Activated CD8-positive, alpha-beta memory T cell treated with anti-CD3 and anti-CD28 coated beads for 24 hours (primary cell): ENCODE results near the gene OSBPL5.
"Not testable (repeated sequence)": the region's sequence is repeated elsewhere in the genome, so short reads cannot be mapped to it uniquely, and the experiment has no call there.

Experiments used
- DNase-seq: peaks from one replicate; pipeline ENCODE4 v3.0.0-alpha.2; 2020

Gene OSBPL5

DNA sequence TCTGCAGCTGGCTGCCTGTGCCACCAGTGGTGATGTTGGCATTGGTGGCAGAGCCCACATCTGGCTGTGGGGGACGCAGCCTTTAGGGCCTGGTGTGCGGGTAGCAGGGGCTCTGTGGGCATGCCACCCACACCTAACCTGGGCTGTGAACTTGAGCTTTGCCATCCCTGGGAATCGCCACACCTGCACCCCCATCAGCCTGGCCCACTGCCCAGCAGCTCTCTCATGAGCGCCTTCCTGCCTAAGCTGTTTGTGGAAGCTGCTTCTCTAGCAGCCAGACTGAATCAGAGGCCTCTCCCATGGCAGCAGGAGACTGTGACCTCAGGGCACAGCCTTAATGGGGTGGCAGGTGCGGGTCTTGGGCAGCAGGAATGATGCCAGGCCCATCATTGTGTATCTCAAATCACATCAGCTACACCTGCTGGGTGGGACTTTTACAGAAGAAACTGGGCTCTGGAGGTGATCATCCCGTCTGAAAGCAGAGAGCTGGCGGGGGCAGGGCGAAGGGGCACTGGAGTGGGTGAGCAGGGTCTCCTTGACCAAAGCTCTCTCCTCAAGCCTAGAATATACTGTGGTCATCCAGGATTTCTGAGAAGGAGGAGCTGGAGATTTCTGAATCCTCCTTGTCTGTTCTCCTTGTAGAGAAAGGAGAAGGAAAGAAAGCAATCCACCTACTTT lies 90.1 kb downstream of the OSBPL5 start:
- DNase-seq: no peak

DNA sequence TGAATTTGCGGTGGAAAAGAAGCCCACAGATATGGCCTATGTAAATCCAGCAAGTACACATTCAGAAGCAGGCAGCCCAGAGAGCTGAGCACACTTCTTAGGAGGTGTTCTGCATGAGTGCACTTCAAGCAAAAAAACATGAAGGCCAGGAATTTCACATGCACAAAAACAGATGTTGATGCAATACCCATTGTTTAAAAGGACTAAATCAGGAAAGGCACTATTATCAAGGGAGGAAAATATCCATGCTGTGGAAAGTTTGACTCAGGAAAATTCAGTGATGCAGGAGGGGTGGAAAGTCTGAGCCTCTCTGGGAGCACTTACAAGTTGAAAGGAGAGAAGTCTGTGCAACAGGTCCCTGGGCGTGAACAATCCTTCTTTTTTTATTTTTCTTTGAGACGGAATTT lies 92.1 kb downstream of the OSBPL5 start:
- DNase-seq: no peak

DNA sequence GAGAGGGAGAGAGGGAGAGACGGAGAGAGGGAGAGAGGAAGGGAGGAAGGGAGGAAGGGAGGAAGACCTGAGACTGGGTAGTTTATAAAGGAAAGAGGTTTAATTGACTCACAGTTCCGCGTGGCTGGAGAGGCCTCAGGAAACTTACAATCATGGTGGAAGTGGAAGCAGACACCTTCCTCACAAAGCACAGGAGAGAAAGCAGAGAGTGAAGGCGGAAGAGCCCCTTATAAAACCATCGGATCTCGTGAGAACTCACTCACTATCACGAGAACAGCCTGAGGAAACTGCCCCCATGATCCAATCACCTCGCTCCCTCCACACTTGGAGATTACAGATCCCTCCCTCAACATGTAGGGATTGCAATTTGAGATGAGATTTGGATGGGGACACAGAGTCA lies 95.7 kb downstream of the OSBPL5 start:
- DNase-seq: no peak

DNA sequence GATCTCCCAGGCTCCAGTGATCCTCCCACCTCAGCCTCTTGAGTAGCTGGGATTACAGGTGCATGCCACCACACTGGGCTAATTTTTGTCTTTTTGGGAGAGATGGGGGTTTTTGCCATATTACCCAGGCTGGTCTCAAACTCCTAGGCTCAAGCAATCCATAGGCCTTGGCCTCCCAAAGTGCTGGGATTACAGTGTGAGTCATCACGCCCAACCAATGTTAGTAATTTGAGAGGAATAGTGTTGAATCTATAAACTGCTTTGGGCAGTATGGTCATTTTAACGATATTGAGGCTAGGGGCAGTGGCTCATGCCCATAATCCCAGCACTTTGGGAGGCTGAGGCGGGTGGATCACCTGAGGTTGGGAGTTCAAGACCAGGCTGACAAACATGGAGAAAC lies 98.8 kb downstream of the OSBPL5 start:
- not testable (repeated sequence) for DNase-seq

DNA sequence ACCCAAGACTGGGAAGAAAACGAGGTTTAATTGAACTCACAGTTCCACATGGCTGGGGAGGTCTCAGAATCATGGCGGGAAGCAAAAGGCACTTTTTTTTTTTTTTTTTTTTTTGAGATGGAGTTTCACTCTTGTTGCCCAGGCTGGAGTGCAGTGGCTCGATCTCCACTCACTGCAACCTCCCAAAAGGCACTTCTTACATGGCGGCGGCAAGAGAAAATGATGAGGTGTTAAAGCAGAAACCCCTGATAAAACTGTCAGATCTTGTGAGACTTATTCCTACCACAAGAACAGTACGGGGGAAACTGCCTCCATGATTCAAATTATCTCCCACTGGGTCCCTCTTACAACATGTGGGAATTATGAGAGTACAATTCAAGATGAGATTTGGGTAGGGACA lies 100.4 kb downstream of the OSBPL5 start:
- DNase-seq: not testable (repeated sequence)

DNA sequence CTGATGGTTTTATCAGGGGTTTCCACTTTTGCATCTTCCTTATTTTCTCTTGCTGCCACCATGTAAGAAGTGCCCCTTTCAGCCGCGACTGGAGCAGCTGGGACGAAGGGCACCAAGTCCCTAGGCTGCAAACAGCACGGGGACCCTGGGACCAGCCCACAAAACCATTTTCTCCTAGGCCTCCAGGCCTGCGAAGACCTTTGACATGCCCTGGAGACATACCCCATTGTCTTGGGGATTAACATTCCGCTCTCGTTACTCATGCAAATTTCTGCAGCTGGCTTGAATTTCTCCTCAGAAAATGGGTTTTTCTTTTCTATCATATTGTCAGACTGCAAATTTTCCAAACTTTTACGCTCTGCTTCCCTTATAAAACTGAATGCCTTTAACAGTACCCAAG lies 101.2 kb downstream of the OSBPL5 start:
- DNase-seq: not testable (repeated sequence)

DNA sequence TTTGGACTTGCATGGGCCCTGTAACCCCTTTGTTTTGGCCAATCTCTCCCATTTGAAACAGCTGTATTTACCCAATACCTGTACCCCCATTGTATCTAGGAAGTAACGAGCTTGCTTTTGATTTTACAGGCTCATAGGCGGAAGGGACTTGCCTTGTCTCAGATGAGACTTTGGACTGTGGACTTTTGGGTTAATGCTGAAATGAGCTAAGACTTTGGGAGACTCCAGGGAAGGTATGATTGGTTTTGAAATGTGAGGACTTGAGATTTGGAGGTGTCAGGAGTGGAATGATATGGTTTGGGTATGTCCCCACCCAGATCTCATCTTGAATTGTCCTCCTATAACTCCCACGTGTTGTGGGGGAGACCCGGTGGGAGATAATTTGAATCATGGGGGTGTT lies 101.7 kb downstream of the OSBPL5 start:
- not testable (repeated sequence) for DNase-seq

DNA sequence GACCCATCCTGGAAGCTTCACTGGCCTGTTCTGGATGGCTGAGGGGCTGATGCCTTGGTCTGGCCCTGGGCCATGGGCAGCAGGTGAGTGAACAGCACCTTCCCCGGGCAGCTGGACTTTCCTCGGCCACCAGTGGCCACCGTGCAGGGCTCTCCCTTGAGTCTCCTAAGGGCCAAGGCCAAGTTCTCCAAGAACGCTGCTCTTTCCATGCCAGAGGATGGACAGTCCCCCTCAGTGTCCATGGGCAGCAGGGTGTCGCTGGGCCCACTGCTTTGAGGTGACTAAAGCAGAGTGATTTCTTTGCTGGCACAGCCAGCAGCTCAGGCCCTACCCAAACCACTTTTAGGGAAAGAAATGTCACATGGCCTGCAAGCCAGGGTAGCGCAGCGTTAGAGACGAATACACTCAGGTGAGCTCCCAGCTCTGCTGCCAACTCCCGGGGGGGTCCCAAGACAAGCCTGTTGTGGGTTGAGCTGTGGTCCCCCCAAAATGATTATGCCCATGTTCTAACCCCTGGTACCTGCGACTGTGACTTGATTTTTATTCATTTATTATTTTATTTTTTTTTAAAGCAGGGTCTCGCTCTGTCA lies 104.6 kb downstream of the OSBPL5 start:
- no peak for DNase-seq

DNA sequence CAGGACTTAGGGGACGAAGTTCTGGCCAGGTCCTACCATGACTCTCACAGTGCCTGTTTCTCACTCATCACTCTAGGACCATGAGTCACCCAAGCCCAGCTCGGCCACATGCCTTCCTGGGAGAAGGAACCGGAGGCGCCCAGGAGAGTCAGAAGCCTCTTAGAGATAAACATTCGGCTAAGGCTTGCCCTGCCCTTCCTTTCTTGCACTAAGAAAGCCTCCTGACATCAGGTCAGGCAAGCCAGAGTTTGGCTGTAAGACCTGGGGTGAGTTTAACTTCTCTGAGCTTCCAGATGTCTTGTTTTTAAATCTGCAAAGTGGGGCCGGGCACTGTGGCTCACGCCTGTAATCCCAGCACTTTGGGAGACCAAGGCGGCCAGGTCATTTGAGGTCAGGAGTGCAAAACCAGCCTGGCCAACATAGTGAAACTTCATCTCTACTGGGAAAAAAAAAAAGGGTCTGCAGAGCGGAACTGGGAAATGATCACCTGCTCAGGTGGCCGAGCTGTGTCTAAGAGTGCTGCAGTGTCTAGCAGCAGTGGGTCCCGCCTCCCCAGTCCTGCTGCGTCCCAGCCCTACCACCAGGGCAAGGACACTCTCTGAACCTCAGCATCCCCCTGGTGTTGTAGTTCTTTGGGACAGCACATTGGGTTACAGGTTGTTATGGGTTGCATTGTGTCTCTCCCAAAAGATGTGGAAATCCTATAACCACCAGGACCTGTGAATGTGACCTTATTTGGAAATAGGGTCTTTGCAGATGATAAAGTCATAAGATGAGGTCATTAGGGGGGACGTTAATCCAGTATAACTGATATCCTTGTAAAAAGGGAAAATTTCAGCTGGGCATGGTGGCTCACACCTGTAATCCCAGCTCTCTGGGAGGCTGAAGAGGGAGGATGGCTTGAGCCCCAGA lies 106.1 kb downstream of the OSBPL5 start:
- no peak for DNase-seq

DNA sequence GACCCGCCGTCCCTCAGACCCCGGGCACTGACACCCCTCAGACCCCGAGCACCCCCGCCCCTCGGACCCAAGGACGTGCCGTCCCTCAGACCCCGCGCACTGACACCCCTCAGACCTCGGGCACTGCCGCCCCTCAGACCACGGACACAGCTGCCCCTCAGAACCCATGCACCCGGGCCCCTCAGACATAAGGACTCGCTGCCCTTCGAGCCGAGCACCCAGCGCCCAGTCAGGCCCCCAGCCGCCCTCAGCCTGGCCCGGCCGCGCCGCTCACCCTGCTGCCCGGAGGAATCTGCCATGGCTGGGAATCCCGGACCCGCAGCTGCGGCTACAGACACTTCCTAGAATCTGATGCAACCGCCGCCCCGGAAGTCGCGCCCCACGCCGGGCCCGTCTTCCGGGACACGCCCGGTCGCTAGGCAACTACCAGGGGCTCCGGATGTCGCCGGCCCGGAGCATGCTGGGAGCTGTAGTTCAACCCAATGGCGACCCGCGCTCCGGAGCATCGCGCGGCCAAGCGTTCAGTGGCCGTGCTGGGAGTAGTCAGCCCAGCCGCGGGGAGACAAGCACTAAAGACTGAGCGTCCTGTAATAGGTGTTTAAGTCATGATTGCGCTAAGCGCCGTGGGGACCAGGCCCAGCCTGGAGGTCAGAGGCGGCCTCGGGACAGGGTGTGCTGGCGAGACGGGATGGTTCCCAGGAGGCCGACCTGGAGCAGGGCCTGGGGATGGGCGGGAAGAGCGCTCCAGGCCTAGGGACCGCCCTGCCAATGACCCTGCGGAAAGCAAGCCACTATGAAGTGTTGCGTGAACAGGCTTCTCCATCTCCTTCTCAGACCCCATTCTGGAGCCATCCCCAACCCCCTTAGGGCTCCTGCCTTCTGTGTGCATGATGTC lies 107.8 kb downstream of the OSBPL5 start, which contains the start of gene CARS1:
Gene CARS1 (minus strand): TSS at position 355 of the 895 bp plus-strand sequence. CDS start 56 bp downstream, at position 299.
- DNase-seq: peak; percentile 95

DNA sequence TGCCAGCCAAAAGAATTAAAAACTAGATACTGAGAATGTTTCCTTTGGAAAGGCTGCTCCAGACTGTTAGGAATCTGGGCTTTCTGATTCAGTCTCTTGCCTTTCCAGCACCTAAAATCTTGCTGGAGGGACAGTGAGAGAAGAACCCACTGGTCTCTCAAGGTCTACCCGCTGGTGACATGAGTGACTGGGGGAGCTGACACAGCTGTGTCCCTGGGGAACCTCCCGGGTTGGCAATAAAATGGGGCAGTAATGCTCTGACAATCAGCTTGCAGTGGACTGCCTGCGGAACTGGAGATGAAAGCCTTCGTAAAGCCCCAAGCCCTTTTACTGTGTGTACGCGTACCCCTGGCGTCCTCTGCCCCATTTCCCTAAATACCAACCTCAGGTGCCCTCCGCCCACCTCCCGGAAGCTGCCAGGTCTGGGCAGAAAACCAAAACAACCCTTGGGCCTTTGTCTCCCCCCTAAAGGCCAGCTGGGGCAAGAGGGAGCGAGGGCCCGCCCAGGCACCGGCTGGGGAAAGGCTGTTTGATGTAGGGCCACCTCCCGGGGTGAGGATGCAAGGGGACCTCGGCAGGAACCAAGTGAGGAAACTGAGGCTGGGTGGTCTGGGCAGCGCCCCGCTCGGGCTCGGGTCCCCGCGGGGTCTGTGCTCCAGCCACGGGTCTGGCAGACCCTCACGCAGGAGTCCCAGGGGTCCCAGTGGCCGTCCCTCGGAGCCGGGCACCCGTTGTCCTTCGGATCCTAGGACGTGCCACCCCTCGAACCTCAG lies 108.6 kb downstream of the OSBPL5 start:
- DNase-seq: peak; percentile 73

DNA sequence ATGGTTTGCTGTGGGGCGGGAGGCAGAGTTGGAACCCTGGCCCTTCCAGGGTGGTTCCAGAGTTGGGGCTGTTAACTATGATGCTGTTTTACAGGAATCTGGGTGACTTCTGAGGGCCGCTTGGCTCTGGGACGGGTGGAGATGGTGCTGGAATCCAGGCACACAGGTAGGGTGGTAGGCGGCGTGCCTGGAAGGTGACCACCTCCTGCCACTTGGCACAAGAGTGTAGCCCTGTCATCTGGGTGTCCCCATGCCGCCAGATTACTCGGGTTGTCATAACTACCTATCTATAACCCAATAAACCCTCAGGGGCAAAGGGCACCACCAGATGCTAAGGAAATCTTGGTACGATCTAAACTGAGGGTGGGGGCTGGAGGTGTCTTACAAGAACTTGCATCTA lies 109.2 kb downstream of the OSBPL5 start:
- no peak for DNase-seq

DNA sequence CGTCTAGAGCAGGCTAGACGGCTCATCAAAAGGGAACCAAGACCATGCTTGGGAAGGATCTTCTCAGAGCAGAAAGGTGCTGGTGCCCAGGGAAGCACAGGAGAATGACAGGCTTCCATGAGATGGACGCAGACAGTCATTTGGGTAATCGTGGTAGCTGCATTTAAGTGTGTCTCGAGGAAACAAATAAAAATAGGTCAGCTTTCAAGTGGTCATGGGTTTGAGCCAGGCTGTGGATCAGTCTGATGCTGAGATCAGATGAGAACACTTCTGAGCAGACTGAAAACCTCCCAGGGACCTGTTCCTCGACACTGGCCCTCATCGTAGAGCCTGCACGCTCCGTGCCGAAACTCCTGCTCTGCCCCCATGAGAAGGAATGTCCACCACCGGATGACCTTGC lies 112.5 kb downstream of the OSBPL5 start:
- no peak for DNase-seq

DNA sequence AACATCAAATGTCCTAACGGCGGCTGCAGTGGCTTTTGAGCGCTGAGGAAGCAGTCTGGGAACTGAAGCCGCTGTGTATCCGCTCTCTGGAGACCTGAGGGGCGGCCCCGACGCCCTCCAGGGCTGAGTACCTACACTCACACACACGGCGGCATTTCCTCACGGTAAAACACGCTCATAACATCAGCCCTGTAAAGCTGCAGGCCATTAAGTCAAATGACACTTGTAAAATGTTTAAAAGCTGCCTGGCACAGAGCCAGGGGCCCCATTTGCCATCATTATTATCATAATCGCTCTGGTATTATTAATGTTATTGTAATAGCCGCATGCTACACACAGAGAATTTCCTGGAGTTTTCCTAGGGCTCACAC lies 113.0 kb downstream of the OSBPL5 start:
- no peak for DNase-seq

DNA sequence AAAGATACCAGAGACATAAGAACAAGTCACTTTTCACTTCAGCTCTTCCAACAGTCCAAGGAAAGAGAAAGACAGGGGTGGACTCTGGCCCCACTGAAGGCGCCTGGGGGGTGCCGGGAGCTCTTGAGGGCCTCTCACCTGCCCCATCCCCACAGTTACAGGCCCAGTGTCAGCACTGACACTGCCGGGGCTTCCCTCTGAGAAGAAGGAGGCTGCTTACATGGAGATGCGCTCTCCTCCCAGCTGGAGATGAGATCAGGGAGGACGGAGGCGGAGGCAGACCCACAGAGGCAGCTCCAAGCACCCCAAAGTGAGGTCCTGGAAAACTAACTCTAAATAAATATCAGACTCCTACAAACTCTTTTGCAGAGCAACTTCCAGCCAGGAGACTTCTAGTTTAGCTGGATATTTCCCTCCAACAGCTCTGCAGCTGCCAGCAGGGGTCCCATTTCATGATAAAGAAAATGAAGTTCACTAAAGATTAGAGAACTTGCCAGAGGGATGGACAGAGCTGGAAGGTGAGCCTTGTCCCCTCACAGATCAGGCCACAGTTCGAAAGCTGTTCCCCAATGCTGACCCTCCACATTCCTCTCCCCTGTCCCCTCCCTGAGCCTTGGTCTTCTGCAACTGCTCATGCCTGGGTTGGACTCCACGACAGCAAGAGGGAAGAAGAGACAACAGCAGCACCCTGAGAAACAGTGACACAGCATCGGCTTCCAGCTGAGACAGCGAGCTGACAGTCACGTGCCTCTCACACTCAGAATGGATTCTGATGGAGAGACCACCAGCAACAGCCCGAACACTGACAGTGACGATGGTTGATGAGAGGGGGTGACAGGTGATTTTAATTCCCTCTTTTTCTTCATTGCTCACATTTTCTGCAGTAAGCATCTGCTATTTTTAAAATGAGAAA lies 113.7 kb downstream of the OSBPL5 start:
- no peak for DNase-seq

DNA sequence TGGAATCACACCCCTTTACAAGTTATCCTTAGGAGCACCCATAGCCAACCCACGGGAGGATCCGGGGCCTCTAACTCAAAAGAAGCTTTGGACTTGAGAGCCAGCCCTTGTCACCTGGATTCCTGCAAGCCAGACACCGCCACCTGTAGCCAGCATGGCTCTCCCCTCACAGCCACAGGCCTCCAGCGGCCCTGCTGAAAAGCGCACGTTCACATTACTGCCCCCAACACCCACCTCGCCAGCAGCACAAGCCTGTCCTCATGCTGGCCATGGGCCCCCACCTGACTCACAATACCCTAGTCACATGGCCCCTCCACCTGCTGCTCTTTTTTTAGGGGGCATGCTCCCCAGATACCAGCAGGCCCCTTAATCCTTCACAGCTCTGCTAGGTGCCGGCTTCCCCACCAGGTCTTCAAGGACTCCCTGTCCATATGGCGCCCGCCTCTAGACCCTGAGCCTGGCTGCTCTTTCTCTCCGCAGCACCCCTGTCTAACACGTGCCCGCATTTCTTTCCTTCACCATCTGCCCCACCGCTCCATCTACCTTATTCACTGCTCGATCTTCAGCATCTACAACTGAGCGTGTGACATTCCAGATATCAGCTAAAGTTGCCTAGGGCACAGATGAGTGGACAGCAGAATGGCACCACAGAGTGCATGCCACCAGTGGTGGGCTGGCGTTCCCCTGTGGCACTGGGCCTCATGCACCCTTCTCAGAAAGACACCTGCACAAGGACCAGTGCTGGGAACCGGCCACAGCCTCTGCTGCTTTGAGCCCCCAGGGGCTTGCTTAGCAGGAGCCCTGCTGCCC lies 114.5 kb downstream of the OSBPL5 start:
- no peak for DNase-seq

DNA sequence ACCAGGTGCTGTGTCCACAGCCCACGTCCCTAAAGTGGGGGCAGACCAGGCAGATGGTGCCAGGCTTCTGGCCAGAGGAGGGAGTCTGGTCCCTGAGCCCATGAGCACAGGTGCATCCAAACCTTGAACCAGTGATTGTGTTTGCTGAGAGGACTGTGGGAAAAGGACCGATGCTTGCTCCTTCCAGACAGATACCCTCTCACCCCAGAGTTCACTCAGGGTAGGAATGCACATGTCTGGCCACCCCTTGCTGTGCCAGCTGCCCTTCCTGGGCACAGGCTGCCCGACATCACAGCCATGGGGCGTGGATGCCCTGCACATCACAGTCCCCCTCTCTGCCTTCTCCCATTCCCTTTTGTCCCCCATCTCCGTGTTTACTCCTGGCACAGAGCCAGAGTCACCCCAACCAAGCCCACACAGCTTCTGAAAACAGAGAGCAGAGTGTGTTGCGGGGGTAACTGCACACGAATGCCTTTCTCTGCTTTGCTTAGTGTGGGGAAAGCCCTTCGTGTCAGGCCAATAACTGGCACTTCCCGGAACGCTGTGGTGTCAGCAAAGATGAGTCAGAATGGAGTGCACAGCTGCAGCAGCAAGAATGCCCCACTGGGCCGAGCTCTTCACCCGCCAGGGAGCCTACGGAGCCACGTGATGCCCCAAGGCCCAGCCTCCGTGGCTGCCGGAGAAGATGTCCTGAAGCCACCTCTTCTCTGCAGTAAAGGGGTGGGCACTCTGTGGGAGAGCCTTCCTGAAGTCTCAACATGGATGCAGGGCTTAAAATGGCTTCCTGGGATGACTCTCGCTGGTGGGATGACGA lies 115.5 kb downstream of the OSBPL5 start:
- DNase-seq: peak; percentile 77

DNA sequence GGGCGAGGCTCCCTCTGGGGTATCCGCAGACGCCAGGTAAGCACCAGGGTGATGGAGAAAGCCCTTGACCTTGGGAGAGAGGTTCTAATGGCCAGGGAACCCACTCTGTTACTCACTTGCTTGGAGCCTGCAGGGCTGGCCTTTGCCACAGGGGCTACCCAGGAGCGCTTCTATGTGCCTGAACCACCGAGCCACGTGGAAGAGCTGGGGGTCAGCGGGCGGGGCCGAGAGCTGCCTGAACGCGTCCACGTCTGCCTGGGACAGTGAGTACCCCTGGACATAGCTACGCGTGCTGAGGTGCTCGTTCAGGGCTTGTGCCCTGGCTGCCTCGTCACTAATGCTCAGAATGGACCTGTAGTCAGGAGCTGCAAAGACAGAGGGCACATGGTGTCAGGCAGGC lies 117.5 kb downstream of the OSBPL5 start:
- no peak for DNase-seq

DNA sequence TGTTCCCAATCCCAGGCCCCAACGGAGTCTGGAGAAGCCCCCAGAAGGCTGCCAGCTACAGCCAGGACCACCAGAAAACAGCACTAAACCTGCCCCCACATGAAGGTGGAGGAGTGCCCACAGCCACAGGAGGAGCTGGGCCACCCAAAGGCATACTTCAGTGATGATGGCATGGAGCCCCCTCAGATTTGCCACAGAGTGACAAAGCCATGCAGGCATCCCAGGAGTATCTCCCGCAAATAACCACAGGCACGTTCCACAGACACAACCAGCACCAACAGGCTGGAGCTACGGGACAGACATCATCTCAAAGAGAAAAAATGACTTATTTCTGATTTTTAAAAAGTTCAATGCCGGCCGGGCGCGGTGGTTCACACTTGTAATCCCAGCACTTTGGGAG lies 118.5 kb downstream of the OSBPL5 start:
- no peak for DNase-seq
